PC-3 (cell line): ENCODE data around the gene FKBP15. TPM values are rescaled to one million over a fixed set of nuclear protein-coding genes. Genes with fewer than 3 reads are reported as not detected.

Experiments used
- ATAC-seq: fragments of 200-7000 bp; cut with Tn5 transposase; 2 replicates; pipeline ENCODE4 v1.9.1; 2020; ENCODE audit warnings: mild to moderate bottlenecking, moderate library complexity
- BruUV-seq: library from RNA; stranded (reverse); fragments of 400-500 nt; replicated peaks from 2 replicates; lab custom pipeline; 2021; lab: Mats Ljungman, UMichigan
- CTCF ChIA-PET: fragments of 300-600 bp; sonication (Branson Sonifier 250); formaldehyde crosslinking; loops from one replicate; lab custom pipeline; 2022; ENCODE audit warnings: antibody characterized with exemption; lab: Charles Lee
- POLR2A ChIA-PET: fragments of 300-600 bp; sonication (Branson Sonifier 250); formaldehyde crosslinking; loops from one replicate; lab custom pipeline; 2022; ENCODE audit warnings: antibody characterized with exemption; ENCODE audit not compliant: unreplicated experiment; lab: Charles Lee
- DNase-seq: peaks from one replicate; pipeline ENCODE4 v3.0.0-alpha.2; 2015
- H2AFZ ChIP-seq: fragments of 300-600 bp; sonication (generic); 2 replicates; pipeline ENCODE4 v1.6.0; 2016; ENCODE audit warnings: antibody characterized with exemption, low read length
- H3F3A ChIP-seq: fragments of 300-600 bp; sonication (generic); one replicate; pipeline ENCODE4 v1.6.0; 2017; ENCODE audit warnings: antibody characterized with exemption, low read length, control low read depth, mild to moderate bottlenecking; ENCODE audit not compliant: unreplicated experiment
- H3K27ac ChIP-seq: fragments of 300-600 bp; sonication (generic); 2 replicates; pipeline ENCODE4 v1.5.1; 2016; ENCODE audit warnings: mild to moderate bottlenecking, low read length
- H3K27me3 ChIP-seq: fragments of 300-600 bp; sonication (generic); 2 replicates; pipeline ENCODE4 v1.6.1; 2016; ENCODE audit warnings: low read length, mixed read lengths
- H3K36me3 ChIP-seq: fragments of 300-600 bp; sonication (generic); 2 replicates; pipeline ENCODE4 v1.6.1; 2016; ENCODE audit warnings: low read depth, mixed run types, low read length, mixed read lengths
- H3K4me1 ChIP-seq: fragments of 300-600 bp; sonication (generic); 2 replicates; pipeline ENCODE4 v1.5.1; 2016; ENCODE audit warnings: low read length; ENCODE audit not compliant: insufficient read depth
- H3K4me2 ChIP-seq: fragments of 300-600 bp; sonication (generic); 2 replicates; pipeline ENCODE4 v1.6.0; 2016; ENCODE audit warnings: low read length
- H3K4me3 ChIP-seq: fragments of 300-600 bp; sonication (generic); 2 replicates; pipeline ENCODE4 v1.5.1; 2016; ENCODE audit warnings: mild to moderate bottlenecking, low read length, mixed read lengths
- H3K79me2 ChIP-seq: fragments of 300-600 bp; sonication (generic); 2 replicates; pipeline ENCODE4 v1.6.1; 2017; ENCODE audit warnings: low read length, mixed read lengths
- H3K9ac ChIP-seq: fragments of 300-600 bp; sonication (generic); 2 replicates; pipeline ENCODE4 v1.6.0; 2016; ENCODE audit warnings: mild to moderate bottlenecking, low read length
- H3K9me2 ChIP-seq: fragments of 300-600 bp; sonication (generic); replicated peaks from 2 replicates; pipeline ENCODE4 v1.6.1; 2016; ENCODE audit warnings: mixed run types, low read length, mixed read lengths
- H3K9me3 ChIP-seq: fragments of 300-600 bp; sonication (generic); 2 replicates; pipeline ENCODE4 v1.6.1; 2016; ENCODE audit warnings: low read length, mixed read lengths
- H4K20me1 ChIP-seq: fragments of 300-600 bp; sonication (generic); 2 replicates; pipeline ENCODE4 v1.6.1; 2016; ENCODE audit warnings: low read length, mixed read lengths
- EZH2 ChIP-seq: fragments of 300-600 bp; sonication (generic); IDR thresholded peaks from one replicate; pipeline ENCODE4 v1.6.1; 2017; ENCODE audit warnings: antibody characterized with exemption, mild to moderate bottlenecking, low read length; ENCODE audit not compliant: unreplicated experiment
- EZH2phosphoT487 ChIP-seq: fragments of 300-600 bp; sonication (generic); IDR thresholded peaks from 2 replicates; pipeline ENCODE4 v1.6.1; 2018; ENCODE audit warnings: mild to moderate bottlenecking, antibody characterized with exemption, low read length, borderline replicate concordance
- intact Hi-C: fragments of 100-400 bp; cut with micrococcal nuclease; formaldehyde crosslinking; loops from 2 replicates; pipeline ENCODE4 v1.9.0; 2023
- total RNA-seq: library from RNA; depleted of rRNA; stranded (reverse); fragments of >200 nt; gene quantifications from 2 replicates; pipeline ENCODE4 v1.2.3, GENCODE V29; 2014
- TF ChIP-seq, protein P1 (sequence below): fragments of 300-600 bp; sonication (generic); conservative IDR thresholded peaks from 2 replicates; pipeline ENCODE4 v1.5.1; 2017; ENCODE audit warnings: antibody characterized with exemption, low read depth, mild to moderate bottlenecking, low read length

FKBP15 gene
- total RNA-seq, 1 experiment from 2014 or later: 15.0 TPM

- ATAC-seq: no peak
- peaks cover 5% of the 10 kb centered on the region; the same call in 1 of the 2 replicates for H3K36me3 ChIP-seq
- intact Hi-C loops: no loop called here
These were observed 60.5 kb downstream of the FKBP15 start for GRCh38 chr9:113160571-113160970.

DNA sequence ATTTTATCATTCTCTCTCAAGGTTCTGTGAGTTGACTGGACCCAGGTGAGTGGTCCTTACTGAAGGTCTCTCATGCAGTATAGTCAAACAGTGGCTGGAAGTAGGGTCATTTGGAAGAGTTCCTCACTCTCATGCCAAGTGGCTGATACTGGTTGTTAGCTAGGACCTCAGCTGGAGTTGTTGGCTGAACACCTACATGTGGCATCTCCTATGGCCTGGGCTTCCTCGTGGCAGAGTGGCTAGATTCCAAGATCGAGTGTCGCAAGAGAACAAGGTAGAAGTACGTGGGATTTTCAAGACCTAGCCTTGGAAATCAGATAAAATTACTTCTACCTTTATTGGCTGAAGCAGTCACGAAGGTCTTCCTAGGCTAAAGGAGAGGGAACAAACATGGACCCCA is 62.6 kb downstream of the FKBP15 start:
- no peak for TF ChIP-seq EZH2
- TF ChIP-seq, protein P1, sequence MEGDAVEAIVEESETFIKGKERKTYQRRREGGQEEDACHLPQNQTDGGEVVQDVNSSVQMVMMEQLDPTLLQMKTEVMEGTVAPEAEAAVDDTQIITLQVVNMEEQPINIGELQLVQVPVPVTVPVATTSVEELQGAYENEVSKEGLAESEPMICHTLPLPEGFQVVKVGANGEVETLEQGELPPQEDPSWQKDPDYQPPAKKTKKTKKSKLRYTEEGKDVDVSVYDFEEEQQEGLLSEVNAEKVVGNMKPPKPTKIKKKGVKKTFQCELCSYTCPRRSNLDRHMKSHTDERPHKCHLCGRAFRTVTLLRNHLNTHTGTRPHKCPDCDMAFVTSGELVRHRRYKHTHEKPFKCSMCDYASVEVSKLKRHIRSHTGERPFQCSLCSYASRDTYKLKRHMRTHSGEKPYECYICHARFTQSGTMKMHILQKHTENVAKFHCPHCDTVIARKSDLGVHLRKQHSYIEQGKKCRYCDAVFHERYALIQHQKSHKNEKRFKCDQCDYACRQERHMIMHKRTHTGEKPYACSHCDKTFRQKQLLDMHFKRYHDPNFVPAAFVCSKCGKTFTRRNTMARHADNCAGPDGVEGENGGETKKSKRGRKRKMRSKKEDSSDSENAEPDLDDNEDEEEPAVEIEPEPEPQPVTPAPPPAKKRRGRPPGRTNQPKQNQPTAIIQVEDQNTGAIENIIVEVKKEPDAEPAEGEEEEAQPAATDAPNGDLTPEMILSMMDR: no peak
- no peak for TF ChIP-seq EZH2phosphoT487

More at GRCh38 chr9:113160571-113160970, 60.5 kb downstream of the FKBP15 start:
- ChIA-PET POLR2A (no interaction called here), CTCF (no interaction called here)
- Histone ChIP-seq H3K9me2 (no peaks in the 10 kb centered on the region), H3K27me3 (no peaks in the 10 kb centered on the region), H3K79me2 (no peaks in the 10 kb centered on the region), H3K9ac (no peak overlapping the region), H3K4me3 (no peak overlapping the region), H3K4me2 (no peak overlapping the region), H3F3A (no peaks in the 10 kb centered on the region), H2AFZ (no peak overlapping the region), H4K20me1 (no peaks in the 10 kb centered on the region), H3K27ac (no peak overlapping the region), H3K4me1 (no peaks in the 10 kb centered on the region), H3K9me3 (no peaks in the 10 kb centered on the region)
- no peak for DNase-seq
- no peak for TF ChIP-seq EZH2phosphoT487
- TF ChIP-seq EZH2: no peak
- TF ChIP-seq, protein P1: no peak
- BruUV-seq: no TSS peak

GRCh38 chr9:113156880-113157279 is 64.2 kb downstream of the FKBP15 start:
- TF ChIP-seq, protein P1: no peak
- no peak for TF ChIP-seq EZH2phosphoT487
- no peak for TF ChIP-seq EZH2
- DNase-seq (no peak), ATAC-seq (no peak)
- no peaks in the 10 kb centered on the region for H4K20me1 ChIP-seq
- no peak overlapping the region for H2AFZ ChIP-seq
- H3K27ac ChIP-seq: no peak overlapping the region
- H3K4me1 ChIP-seq: peaks cover 11% of the 10 kb centered on the region; the same call in 1 of the 2 replicates
- intact Hi-C loops: no loop called here
- ChIA-PET CTCF (interaction anchor here (0.7 kb wide), 1 partner anchor 499 kb away, joined by 3 read pairs; no protein-coding TSS in a partner anchor), POLR2A (no interaction called here)
- H3K27me3 ChIP-seq: no peaks in the 10 kb centered on the region
- no peaks in the 10 kb centered on the region for H3K79me2 ChIP-seq
- H3K9me3 ChIP-seq: no peaks in the 10 kb centered on the region
- no peak overlapping the region for H3K4me3 ChIP-seq
- no peaks in the 10 kb centered on the region for H3F3A ChIP-seq
- no peaks in the 10 kb centered on the region for H3K9me2 ChIP-seq
- no peak overlapping the region for H3K4me2 ChIP-seq
- no peaks in the 10 kb centered on the region for H3K36me3 ChIP-seq
- no TSS peak for BruUV-seq
- no peak overlapping the region for H3K9ac ChIP-seq

More for the DNA sequence above, 62.6 kb downstream of the FKBP15 start:
- Histone ChIP-seq H3K36me3 (peaks cover 5% of the 10 kb centered on the region; the same call in 1 of the 2 replicates), H3K9me3 (no peaks in the 10 kb centered on the region), H4K20me1 (no peaks in the 10 kb centered on the region), H3F3A (no peaks in the 10 kb centered on the region), H3K79me2 (no peaks in the 10 kb centered on the region), H3K4me3 (no peak overlapping the region), H3K9me2 (no peaks in the 10 kb centered on the region), H3K9ac (no peak overlapping the region), H3K4me1 (peaks cover 3% of the 10 kb centered on the region; the same call in 1 of the 2 replicates), H3K27me3 (no peaks in the 10 kb centered on the region), H3K4me2 (no peak overlapping the region), H3K27ac (no peak overlapping the region), H2AFZ (no peak overlapping the region)
- no peak for DNase-seq
- intact Hi-C loops: no loop called here
- no TSS peak for BruUV-seq
- CTCF ChIA-PET: no interaction called here
- no peak for ATAC-seq
- POLR2A ChIA-PET: no interaction called here
